ENCODE measurements around the gene TMEM271.

DNA sequence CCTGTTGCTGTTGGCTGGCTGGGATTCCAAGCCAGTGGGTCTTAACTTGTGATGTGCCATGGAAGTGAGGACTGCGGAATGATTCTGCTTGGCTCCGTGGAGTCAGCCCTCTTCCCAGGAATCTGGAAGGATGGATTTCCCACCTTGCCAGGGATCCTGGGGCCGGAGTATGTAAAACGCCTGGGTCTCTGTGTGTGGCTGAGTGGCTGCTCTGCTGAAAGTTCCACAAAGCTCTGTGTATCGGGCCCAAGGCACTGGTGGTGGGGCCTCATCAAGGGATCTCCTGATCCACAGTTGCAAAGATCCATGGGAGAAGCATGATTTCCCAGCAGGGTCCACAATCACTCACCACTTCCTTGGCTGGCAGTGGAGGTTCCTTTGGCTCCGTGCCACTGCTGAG lies 24.1 kb upstream of the TMEM271 start:
- TF ChIP-seq, protein P1, sequence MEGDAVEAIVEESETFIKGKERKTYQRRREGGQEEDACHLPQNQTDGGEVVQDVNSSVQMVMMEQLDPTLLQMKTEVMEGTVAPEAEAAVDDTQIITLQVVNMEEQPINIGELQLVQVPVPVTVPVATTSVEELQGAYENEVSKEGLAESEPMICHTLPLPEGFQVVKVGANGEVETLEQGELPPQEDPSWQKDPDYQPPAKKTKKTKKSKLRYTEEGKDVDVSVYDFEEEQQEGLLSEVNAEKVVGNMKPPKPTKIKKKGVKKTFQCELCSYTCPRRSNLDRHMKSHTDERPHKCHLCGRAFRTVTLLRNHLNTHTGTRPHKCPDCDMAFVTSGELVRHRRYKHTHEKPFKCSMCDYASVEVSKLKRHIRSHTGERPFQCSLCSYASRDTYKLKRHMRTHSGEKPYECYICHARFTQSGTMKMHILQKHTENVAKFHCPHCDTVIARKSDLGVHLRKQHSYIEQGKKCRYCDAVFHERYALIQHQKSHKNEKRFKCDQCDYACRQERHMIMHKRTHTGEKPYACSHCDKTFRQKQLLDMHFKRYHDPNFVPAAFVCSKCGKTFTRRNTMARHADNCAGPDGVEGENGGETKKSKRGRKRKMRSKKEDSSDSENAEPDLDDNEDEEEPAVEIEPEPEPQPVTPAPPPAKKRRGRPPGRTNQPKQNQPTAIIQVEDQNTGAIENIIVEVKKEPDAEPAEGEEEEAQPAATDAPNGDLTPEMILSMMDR (IDR thresholded peaks at IDR 0.05): no peak
- TF ChIP-seq EZH2 (IDR thresholded peaks at IDR 0.05): no peak

All from neural progenitor cell (in vitro differentiated cells).